NCI-H2029 treated with DMSO at 0.1 percent for 48 hours (cell line): ENCODE measurements around the gene C1QL4.

ENCODE experiments used
- DNase-seq: peaks from one replicate; lab custom pipeline; 2025; lab: John Stamatoyannopoulos, UW

The C1QL4 gene

GRCh38 chr12:49347311-49348193 is 10.6 kb upstream of the C1QL4 start:
- peak; percentile 58 for DNase-seq

GRCh38 chr12:49346659-49347310 is 9.8 kb upstream of the C1QL4 start, which contains the start of gene DNAJC22:
Gene DNAJC22, plus strand, starts transcription at chr12:49346888. Its CDS starts 1,985 bp downstream, at chr12:49348873.
- no peak for DNase-seq

GRCh38 chr12:49345825-49346658 is 9.1 kb upstream of the C1QL4 start:
- DNase-seq, result no peak

- no peak for DNase-seq
Observed at GRCh38 chr12:49345051-49345824, 8.2 kb upstream of the C1QL4 start.

GRCh38 chr12:49344486-49345050 is 7.6 kb upstream of the C1QL4 start:
- no peak for DNase-seq

- DNase-seq, result no peak
Observed at GRCh38 chr12:49342914-49343731, 6.1 kb upstream of the C1QL4 start.

GRCh38 chr12:49342066-49342913 is 5.3 kb upstream of the C1QL4 start:
- DNase-seq, result peak; percentile 67

- DNase-seq, result no peak
Observed at GRCh38 chr12:49341777-49342065, 4.7 kb upstream of the C1QL4 start.

GRCh38 chr12:49340971-49341776 is 4.2 kb upstream of the C1QL4 start:
- no peak for DNase-seq

GRCh38 chr12:49340095-49340870 is 3.3 kb upstream of the C1QL4 start:
- no peak for DNase-seq

- no peak for DNase-seq
Observed at GRCh38 chr12:49339464-49339861, 2.5 kb upstream of the C1QL4 start.

- DNase-seq, result no peak
Observed at GRCh38 chr12:49338830-49339463, 2.0 kb upstream of the C1QL4 start.

- no peak for DNase-seq
Observed at GRCh38 chr12:49335955-49336644, 888 bp downstream of the C1QL4 start.

- DNase-seq, result no peak
Observed at GRCh38 chr12:49335118-49335954, 1.7 kb downstream of the C1QL4 start.

- DNase-seq, result no peak
Observed at GRCh38 chr12:49334681-49335080, 2.3 kb downstream of the C1QL4 start.

GRCh38 chr12:49334226-49334625 is 2.8 kb downstream of the C1QL4 start:
- no peak for DNase-seq
